Measurements from ENCODE around the gene KATNAL2.

Gene KATNAL2, protein sequence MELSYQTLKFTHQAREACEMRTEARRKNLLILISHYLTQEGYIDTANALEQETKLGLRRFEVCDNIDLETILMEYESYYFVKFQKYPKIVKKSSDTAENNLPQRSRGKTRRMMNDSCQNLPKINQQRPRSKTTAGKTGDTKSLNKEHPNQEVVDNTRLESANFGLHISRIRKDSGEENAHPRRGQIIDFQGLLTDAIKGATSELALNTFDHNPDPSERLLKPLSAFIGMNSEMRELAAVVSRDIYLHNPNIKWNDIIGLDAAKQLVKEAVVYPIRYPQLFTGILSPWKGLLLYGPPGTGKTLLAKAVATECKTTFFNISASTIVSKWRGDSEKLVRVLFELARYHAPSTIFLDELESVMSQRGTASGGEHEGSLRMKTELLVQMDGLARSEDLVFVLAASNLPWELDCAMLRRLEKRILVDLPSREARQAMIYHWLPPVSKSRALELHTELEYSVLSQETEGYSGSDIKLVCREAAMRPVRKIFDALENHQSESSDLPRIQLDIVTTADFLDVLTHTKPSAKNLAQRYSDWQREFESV

DNA sequence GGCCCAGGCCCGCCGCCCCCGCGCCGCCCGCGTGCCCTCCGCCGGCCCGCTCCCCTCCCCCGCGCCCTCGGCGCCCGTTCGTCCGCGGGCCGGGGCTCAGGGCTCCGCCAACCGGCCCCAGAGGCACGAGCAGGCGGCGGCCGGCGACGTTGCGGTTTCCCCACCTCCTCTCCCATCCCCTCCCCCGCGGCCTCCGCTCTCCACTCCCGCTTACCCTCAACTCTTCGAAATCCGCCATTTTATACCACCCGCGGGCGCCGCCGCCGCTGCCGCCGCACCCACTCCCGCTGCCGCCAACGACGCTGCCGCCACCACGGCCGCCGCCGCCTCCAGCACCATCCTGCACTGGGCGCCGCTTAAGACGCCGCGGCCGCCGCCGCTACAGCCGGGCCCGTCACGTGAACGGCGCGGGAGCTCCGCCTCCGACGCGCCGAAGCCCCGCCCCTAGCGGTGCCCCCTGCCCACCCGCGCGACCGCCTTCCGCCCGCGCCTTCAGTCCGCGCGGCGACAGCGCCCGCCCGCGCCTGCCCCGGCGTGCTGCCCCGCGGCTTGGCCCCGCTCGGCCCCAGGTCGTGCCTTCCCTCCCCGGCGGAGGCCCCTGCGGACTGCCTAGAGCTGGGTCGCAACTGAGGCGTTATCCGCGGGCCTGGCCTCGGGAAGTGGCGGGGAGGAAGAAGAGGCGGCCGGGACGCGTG, at the start of gene KATNAL2, which contains the start of gene PIAS2:
TSS of gene KATNAL2 (plus strand) at position 495 of the 695 bp plus-strand sequence. CDS start 29,271 bp downstream, outside the sequence.
TSS of gene PIAS2 (minus strand) at position 400 of the 695 bp plus-strand sequence. CDS start at position 238, 162 bp downstream.
- peak; percentile 79 for DNase-seq

DNA sequence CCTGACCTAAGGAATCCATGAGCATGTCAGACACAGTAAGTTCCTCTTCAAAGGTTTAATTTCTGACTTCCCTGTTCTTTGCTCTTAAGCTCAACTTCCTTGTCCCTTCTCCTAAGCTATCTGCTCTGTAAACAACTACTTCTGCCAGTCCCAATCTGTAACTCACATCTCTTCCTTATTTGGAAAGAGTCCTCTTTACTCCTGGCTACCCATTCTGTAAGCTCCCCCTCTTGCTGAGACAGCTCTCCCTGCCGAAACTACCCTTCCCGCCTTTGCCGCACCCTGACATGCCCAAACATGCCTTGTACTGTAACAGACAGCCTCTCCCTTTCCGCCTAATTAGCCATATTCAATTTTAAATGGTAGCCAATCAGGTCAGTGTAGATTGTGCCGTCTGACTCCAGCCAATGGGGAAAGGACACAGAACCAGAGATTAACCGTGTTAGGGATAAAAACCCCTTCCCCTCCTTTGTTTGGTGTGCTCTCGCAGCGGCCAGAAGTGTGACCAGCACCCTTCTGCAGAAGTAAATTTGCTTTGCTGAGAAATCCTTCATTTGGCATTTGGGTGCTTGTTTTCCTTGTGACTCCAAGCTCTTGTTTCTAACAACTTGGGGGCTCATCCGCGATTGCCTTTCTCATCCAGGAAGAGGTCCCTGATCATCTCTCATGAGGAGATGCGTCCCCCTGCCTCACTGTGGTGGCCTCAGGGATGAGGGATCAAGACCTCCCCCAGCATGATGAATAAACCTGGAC, 49.1 kb upstream of the KATNAL2 start:
- DNase-seq: no peak

DNA sequence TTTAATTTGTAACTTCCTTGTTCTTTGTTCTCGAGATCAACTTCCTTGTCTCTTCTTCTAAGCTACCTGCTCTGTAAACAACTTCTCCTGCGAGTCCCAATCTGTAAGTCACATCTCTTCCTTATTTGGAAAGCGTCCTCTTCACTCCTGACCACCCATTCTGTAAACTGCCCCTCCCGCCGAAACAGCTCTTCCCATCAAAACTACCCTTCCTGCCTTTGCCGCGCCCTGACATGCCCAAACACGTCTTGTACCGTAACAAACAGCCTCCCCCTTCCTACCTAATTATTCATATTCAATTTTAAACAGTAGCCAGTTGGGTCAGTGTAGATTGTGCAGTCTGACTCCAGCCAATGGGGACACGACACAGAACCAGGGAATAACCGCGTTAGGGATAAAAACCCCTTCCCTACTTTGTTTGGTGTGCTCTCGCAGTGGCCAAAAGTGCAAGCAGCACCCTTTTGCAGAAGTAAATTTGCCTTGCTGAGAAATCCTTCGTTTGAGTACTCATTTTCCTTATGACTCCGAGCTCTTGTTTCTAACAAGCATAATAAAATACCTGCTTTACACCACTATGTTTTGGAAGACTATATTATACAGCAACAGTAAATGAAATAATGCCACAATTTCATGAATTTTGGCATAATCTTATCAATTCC, 39.9 kb upstream of the KATNAL2 start:
- DNase-seq: no peak

DNA sequence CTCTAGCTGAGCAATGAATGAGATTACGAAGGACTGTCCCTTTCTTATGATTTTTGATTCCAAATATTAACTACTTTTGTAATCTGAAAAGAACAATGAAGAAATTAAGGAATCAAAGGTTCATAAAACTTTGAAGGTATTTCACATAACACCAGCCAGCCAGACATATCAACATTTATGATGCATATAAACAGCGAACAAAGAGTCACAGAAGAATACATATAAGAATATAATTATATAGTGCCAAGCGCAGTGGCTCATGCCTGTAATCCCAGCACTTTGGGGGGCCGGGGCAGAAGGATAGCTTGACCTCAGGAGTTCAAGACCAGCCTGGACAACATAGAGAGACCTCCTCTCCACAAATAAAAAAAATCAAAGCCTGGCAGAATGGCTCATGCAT, 34.2 kb upstream of the KATNAL2 start:
- DNase-seq: no peak

DNA sequence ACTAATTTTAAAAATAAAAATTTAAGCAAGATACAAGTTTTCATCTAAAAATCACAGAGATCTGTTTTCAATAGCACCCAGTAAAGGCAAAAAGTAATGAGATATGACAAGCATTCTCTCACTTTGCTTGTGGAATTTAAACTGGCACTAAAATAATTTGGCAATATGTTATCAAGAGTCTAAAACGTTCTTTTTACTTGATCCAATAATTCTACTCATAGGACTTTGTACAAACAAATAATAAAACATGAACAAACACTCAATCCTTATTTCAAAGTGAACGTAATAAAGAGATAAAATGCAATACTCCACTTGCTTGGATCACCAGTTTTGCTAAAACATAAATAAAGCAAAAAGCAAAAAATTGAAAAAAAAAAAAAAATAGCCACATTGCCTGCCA, 30.5 kb upstream of the KATNAL2 start:
- DNase-seq: no peak

DNA sequence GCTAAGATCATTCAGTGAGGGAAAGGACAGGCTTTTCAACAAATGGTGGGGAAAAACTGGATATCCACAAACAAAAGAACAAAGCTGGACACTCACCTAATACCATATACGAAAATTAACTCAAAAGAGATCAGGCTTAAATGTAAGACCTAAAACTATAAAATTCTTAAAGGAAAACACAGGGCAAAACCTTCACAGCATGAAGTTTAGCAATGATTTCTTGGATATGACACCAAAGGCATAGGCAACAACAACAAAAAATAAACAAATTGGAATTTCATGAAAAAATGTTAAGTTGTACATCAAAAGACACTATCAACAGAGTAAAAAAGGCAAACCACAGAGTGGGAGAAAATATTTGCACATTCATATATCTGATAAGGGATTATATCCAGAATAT, 28.4 kb upstream of the KATNAL2 start:
- no peak for DNase-seq

DNA sequence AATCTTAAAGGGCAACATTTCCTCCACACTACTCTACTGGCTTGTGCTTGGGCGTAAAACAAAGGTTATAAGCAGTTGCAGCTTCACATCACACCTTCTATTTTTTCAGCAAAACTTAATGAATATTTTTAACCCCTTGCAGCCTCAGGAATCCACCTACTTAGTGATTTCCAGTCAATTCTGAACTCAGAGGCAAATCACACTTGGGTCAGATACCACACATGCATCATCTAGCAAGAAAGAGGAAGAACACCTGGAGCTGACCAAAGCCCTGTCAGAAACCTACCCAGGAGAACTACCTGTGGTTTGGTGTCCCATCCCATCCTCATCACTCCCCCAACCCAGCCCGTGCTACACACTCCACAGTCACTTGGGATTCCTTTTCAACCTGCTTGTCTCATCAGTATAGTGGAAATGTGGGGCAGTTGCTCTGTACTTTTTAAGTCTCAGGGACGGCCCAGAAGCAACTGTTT, 25.6 kb upstream of the KATNAL2 start:
- no peak for DNase-seq

DNA sequence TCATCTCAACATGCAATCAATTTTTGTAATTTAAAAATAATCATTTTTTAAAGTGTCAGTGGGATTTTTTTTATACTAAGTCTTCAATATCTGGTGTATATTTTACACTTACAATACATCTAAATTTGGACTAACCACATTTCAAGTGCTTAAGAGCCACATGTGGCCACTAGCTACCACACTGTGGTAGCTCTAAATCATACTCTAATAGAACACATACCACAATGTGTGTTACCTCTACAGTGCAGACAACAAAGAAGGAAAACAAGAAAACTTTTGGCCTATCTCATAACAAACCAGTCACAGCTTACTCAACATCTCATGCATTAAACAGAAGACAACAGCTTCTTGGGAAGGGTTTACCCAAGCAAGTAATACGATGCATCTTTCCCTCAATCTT, 24.6 kb upstream of the KATNAL2 start:
- DNase-seq: no peak

DNA sequence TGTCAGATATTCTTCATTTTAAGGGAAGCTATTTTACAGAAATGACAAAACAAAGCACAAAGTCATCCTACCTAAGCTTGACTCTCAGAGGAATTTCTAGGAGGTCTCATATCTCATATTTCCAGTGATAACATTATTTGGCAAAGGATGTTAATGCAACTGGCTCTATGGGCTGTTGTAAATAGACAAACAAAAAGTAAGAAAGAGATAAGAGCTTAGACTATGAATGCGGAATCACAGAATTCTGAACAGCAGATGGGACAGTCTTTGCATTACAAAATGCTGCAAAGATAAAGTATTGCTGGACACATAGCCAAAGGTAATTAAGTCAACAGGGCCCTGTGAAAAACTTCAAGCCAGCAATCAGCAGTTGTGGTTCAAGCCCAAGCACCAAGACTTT, 24.0 kb upstream of the KATNAL2 start:
- DNase-seq: no peak

DNA sequence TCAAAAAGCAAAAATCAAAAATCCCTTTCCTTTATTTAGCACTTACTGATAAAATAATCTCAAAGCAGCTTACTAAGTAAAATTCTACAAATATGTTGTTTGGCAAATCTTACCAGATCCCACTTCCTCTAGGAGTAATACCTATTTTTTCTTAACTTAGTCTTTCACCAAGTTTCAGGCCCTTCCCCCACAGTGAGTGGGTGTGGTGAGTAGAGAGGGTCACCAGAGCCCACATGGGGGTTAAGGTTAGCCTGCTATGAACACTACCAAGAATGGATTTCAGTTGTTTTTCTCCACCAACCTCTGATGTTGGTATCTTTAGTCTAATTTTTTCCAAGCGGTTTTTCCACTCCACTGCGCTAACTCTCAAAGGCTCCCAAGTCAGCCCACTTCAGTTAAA, 23.3 kb upstream of the KATNAL2 start:
- DNase-seq: no peak

DNA sequence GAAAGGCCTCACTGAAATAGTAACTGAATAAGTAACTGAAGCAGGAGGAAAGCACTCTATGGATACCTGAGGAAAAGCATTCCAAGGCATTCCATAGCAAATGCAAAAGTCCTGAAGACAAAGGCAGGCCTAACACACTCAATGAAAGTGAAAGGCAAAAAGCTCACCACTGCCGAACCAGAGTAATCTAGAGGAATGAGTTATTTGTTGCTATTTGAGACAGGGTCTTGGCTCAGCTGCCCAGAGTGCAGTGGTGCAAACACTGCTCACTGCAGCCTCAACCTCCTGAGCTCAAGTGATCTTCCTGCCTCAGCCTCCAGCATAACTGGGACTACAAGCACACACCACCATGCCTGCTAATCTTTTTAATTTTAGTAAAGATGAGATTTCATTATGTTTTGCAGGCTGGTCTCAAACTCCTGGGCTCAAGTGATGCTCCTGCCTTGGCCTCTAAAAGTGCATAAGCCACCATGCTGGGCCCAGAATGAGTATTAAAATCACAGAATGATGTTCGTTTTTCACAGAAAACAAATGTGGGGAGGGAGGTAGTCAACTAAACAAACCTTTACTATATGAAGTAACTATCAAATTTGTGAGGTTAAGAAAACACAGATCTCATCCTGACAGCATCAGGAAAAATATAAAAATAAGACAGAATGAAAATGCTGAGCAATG, 18.0 kb upstream of the KATNAL2 start:
- no peak for DNase-seq

DNA sequence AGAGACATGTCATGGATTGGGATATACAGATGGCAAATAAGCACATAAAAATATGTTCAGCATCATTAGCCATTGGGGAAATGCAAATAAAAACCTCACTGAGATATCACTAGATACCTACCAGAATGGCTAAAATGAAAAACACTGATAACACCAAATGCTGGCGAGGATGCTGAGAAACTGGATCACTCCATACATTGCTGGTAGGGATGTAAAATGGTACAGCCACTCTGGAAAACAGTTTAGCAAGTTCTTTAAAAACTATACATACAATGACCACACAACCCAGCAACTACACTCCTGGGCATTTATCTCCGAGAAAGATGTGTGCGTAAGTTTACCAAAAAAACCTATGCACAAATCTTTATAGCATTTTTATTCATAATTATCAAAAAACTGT, 14.0 kb upstream of the KATNAL2 start:
- no peak for DNase-seq

DNA sequence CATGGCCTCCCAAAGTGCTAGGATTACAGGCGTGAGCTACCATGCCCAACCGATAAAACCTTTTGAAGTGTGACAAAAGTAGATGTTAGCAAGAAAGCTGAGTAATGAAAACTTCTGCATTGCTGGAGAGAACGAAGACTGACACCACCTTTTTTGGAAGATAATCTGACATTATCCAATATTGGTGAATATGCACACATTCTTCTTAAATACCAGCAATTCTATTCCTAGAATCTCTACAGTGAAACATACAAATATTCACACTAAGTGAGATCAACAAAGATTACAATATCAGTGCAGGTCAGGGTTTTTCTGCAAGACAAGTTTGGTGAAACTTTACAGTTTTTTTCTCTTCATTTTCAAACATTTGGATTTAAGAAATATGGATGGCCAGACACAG, 7.9 kb upstream of the KATNAL2 start:
- no peak for DNase-seq

DNA sequence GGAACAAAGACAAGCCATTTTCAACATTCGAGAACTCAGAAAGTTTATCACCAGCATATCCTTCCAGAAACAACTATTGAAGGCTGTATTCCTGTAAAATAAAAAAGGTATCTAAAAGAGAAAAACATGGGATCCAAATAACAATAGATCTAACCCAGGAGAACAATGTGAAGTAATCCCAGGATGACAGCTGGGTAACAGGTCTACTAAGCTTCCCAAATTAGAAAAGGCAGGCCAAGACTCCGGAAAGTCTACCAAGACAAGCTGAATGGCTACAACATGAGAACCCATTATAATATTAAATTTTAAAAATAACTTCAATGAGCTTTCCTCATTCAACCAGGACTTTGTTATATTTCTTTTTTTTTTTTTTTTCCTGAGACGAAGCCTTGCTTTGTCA, 6.5 kb upstream of the KATNAL2 start:
- DNase-seq: no peak

DNA sequence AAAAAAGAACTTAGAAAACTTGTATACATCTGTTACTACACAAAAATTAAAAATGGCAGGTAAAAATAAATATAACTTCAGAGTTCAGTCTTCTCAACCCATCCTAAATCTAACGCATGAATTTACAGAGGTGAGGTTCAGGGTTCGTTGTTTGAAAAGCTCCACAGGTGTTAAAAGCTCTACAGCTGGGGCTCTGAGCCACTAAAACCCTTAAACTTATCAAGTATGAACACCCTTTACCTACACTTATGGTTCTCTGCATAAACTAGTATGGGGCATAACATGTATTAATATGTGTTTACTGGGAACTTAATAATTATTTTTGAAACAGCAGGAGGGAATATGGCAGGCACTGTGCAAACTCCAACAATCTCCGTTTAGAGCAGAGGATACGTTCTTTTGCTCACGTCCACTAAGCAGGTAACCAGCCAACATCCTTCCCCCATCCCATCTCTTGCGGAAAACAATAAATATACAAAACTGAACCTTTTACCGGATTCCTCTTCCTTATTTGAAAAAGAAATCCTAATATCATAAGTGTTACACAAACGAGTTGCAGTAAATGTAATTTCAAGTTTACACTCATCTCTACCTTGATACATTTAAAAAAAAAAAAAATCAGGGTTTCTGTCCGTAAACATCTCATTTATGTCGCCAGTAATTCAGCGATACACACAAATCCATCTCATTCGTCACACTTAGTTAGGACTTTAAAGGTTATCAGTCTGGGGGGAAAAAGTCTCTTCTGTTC, 1.4 kb upstream of the KATNAL2 start:
- no peak for DNase-seq

DNA sequence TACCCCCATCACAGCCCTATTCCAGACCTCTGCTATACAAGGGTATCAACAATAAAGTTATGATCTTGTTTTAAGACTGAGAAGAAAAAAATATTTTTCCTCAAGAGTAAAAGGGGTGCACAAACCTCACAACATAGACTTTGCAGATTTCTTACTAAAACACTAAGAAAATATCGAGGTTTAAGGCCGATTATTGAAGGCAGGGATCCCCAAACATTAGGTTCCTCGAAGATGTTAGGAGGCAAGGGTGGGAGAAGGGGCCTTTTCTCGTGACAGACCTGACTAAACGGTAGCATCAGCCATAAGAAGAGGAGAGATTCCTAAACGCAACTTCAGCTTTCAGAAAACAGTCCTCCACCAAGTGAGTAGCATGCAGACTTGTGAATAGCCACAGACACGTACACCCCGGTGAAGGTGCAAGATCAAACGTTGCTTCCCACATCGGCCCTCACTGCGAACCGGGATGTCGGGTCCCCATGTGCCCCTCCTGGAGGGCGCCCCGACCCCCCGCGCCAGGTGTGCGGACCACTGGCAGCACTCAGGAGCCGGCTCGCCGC, 773 bp upstream of the KATNAL2 start:
- no peak for DNase-seq

DNA sequence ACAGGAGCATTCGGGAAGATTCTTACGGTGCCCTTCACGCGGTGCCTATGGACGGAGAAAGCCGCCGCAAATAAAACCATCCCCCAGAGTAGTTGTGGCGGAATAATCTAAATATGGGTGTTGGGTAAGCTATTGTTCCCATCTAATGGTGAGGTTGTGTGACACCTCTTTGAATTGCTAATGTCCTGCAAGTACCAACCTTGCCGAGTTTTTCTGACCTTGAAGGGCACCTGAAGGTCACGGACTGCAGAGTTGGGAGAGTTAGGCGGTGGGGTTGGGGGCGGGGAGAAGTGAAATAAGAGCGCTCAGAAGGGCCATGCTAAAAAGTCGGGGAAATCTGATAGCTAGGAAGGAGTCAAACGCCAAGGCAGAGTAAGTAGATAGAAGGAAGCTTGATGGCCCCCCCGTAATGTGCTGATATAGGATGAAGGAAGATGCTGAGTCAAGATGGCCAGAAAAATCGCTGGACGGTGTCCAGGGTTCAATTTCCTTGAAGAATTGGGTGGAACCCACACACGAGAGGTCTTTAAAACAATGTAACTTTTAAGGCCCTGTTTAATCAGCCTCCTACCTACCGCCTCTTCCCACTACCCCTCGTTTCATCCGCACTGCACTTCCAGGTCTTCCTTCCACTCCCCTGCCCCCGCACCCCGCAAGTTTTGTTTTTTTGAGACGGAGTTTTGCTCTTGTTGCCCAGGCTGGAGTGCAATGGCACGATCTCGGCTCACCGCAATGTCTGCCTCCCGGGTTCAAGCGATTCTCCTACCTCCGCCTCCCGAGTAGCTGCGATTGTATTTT, 600 bp downstream of the KATNAL2 start:
- DNase-seq: no peak

DNA sequence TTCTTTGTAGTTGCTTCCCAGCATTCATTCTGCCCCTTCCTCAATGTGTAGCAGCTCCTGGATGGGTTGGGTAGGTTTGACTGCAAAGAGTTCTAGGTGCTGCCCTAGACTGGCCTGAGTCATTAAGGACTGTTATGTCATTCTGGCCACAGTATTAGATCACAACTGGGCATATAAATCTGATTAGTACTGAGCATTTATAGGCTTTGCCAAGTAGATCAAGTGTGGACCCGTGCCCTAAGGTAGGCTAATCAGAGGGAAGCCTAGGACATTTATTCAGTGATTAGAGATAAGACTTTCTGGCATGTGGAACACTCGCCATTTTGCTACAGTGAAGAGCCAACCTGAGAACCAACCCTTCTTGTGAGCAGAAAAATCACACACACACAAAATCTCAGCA, 2.7 kb downstream of the KATNAL2 start:
- DNase-seq: no peak

DNA sequence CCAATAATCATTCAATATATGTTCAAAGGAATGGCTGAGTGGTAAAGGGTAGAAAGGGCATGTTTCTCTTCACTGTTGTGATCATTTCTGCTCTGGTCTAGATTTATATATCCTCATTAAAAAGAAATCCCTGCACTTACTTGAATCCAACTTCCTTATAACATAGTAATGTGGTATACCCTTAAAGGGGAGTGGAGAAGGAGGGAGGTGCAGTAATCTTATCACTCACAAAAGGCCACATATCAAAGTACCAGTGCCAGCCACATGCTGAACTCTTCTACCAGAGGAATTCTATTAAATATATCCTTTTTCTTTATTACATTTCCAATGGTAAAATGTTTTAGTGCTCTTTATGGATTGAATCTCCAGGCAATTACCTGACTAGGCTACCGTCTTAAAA, 3.3 kb downstream of the KATNAL2 start:
- DNase-seq: no peak

DNA sequence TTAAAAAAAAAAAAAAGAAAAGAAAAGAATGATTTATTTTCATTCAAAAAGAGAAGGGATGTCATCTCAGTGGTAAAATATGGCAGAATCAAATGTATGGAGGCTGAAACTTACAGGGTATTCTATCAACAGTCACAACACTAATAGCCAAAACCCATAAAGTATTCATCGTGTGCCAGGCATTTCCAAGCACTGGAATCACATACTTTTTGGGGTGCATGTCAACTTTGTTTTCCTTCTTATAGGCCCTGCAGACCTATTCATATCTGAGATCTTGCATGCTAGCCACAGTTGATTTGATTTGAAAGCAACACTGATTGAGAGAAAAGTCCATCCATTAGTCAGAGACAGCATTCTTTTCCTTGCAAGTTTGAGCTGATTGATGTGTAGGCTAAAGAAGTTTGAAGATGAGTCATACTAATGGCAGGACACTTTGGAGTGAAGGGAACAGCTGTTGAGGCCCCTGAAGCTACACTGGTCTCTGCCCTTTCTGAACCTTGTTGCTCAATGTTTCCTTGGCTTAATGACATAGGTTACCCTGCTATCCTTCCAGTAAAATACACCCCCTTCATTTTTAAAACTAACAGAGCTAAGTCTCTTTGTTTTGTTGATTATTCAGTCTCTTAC, 22.0 kb downstream of the KATNAL2 start:
- no peak for DNase-seq

All from NCI-H2107 (cell line).